GM12878 (cell line): Measurements from ENCODE around the gene SORBS1.

Source experiments
- EGR1 ChIP-seq, 2 experiments: IDR thresholded peaks; 1 replicate in 1 of 2; 2 replicates in 1 of 2; pipeline ENCODE4 v1.6.1; 2011 to 2012; ENCODE audit warnings: low read depth in 2 of 2, low read length in 2 of 2, borderline replicate concordance in 1 of 2, mild to moderate bottlenecking in 1 of 2, moderate library complexity in 1 of 2
- EZH2 ChIP-seq: IDR thresholded peaks from 2 replicates; pipeline ENCODE4 v1.6.1; 2012; ENCODE audit warnings: low read depth, mild to moderate bottlenecking, control low read depth, inconsistent platforms, low read length, borderline replicate concordance; ENCODE audit not compliant: control insufficient read depth
- HCFC1 ChIP-seq: fragments of 150-350 bp; IDR thresholded peaks from 2 replicates; pipeline ENCODE4 v1.6.1; 2014; ENCODE audit warnings: low read length
- NR2C2 ChIP-seq: IDR thresholded peaks from 2 replicates; pipeline ENCODE4 v1.6.1; 2011; ENCODE audit warnings: borderline replicate concordance, low read depth; ENCODE audit not compliant: control insufficient read depth, insufficient read length
- POLR2A ChIP-seq: IDR thresholded peaks from 2 replicates; pipeline ENCODE4 v1.6.1; 2011; ENCODE audit warnings: low read depth, mild to moderate bottlenecking, low read length
- POLR2AphosphoS5 ChIP-seq: IDR thresholded peaks from 2 replicates; pipeline ENCODE4 v1.6.1; 2011; ENCODE audit warnings: mild to moderate bottlenecking, low read length, inconsistent platforms
- SRF ChIP-seq, 2 experiments: IDR thresholded peaks; 2 replicates each; pipeline ENCODE4 v1.6.1; 2011; ENCODE audit warnings: low read depth in 2 of 2, low read length in 2 of 2, mild to moderate bottlenecking in 1 of 2, moderate library complexity in 1 of 2
- SUZ12 ChIP-seq: fragments of 200-600 bp; sonication (generic); IDR thresholded peaks from one replicate; pipeline ENCODE4 v1.6.1; 2018; ENCODE audit warnings: antibody characterized with exemption, mild to moderate bottlenecking; ENCODE audit not compliant: unreplicated experiment
- TF ChIP-seq, protein P1 (sequence below), 3 experiments: IDR thresholded peaks in 2 of 3; conservative IDR thresholded peaks in 1 of 3; 2 replicates each; pipeline ENCODE4 v1.5.1; 2011; ENCODE audit warnings: low read depth in 3 of 3, low read length in 3 of 3, mild to moderate bottlenecking in 3 of 3, control low read depth in 2 of 3, moderate library complexity in 2 of 3, inconsistent platforms in 1 of 3, mixed read lengths in 1 of 3; ENCODE audit not compliant: control insufficient read depth in 2 of 3, insufficient read depth in 1 of 3; ENCODE audit errors: extremely low read depth in 1 of 3
- TF ChIP-seq, protein P2 (sequence below): fragments of 450-650 bp; formaldehyde crosslinking; IDR thresholded peaks from 2 replicates; pipeline ENCODE4 v1.4.0; 2020; ENCODE audit warnings: mild to moderate bottlenecking, moderate library complexity

DNA sequence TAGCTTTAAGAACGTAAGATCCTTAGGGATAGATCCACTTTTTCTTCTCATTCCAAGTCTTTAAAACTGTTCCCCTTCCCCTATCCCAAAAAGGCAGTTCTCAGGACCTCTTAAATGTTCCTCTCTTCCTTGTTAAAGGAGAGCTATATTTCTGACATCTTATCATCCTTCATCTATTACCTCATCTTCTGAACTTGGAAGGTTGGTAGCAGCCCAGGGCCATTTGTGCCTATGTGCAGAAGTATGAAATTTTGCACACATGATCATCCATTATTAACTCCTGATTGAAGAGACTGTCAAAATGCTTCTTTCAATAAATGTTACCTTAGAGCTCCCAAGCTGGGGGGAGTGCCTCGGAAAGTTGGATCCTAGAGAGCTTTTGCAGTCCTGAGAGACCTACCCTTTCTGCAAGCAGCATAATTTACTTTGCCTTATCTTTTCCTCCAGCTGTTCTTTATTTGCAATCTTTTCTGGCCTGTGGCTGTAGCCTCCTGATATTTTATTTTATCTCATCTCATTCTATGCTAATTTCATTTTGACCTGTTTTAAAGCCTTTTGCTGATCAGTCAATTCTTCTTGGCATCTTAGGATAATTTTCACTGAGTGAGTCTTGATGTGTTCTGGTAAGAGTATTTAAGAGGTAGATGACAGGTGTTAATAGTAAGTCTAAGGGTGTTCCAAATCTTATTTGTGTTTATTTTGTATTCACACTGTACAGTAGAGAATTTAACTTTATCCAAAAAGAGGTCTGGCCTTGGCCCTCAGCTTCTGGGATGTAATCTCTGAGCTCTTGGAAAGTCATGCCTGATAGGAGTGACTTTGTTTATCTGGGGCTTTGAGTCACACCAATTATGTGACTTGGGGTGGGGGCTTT lies 135.3 kb downstream of the SORBS1 start:
- no peak for TF ChIP-seq NR2C2
- TF ChIP-seq, protein P1, sequence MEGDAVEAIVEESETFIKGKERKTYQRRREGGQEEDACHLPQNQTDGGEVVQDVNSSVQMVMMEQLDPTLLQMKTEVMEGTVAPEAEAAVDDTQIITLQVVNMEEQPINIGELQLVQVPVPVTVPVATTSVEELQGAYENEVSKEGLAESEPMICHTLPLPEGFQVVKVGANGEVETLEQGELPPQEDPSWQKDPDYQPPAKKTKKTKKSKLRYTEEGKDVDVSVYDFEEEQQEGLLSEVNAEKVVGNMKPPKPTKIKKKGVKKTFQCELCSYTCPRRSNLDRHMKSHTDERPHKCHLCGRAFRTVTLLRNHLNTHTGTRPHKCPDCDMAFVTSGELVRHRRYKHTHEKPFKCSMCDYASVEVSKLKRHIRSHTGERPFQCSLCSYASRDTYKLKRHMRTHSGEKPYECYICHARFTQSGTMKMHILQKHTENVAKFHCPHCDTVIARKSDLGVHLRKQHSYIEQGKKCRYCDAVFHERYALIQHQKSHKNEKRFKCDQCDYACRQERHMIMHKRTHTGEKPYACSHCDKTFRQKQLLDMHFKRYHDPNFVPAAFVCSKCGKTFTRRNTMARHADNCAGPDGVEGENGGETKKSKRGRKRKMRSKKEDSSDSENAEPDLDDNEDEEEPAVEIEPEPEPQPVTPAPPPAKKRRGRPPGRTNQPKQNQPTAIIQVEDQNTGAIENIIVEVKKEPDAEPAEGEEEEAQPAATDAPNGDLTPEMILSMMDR (IDR thresholded peaks at IDR 0.05 in 2 of 3, conservative IDR thresholded peaks at IDR 0.05 in 1 of 3; ENCODE audit: control insufficient read depth in 2 of 3, extremely low read depth in 1 of 3, insufficient read depth in 1 of 3, low read depth in 3 of 3, low read length in 3 of 3), result no peak
- no peak for TF ChIP-seq HCFC1
- TF ChIP-seq SUZ12, result no peak
- no peak for TF ChIP-seq POLR2AphosphoS5
- TF ChIP-seq EZH2, result no peak
- no peak for TF ChIP-seq POLR2A
- no peak for TF ChIP-seq EGR1 (IDR thresholded peaks at IDR 0.05; ENCODE audit: borderline replicate concordance in 1 of 2, low read depth in 2 of 2, low read length in 2 of 2)
- no peak for TF ChIP-seq SRF (IDR thresholded peaks at IDR 0.05; ENCODE audit: low read depth in 2 of 2, low read length in 2 of 2)
- TF ChIP-seq, protein P2, sequence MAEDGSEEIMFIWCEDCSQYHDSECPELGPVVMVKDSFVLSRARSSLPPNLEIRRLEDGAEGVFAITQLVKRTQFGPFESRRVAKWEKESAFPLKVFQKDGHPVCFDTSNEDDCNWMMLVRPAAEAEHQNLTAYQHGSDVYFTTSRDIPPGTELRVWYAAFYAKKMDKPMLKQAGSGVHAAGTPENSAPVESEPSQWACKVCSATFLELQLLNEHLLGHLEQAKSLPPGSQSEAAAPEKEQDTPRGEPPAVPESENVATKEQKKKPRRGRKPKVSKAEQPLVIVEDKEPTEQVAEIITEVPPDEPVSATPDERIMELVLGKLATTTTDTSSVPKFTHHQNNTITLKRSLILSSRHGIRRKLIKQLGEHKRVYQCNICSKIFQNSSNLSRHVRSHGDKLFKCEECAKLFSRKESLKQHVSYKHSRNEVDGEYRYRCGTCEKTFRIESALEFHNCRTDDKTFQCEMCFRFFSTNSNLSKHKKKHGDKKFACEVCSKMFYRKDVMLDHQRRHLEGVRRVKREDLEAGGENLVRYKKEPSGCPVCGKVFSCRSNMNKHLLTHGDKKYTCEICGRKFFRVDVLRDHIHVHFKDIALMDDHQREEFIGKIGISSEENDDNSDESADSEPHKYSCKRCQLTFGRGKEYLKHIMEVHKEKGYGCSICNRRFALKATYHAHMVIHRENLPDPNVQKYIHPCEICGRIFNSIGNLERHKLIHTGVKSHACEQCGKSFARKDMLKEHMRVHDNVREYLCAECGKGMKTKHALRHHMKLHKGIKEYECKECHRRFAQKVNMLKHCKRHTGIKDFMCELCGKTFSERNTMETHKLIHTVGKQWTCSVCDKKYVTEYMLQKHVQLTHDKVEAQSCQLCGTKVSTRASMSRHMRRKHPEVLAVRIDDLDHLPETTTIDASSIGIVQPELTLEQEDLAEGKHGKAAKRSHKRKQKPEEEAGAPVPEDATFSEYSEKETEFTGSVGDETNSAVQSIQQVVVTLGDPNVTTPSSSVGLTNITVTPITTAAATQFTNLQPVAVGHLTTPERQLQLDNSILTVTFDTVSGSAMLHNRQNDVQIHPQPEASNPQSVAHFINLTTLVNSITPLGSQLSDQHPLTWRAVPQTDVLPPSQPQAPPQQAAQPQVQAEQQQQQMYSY (CRISPR knock-in tag), result no peak
